Right lobe of liver (tissue), 4 donors: ENCODE measurements around the gene RARS2.

Experiments used
- CTCF ChIP-seq, 4 donors: fragments of 200-600 bp in 3 of 4; fragments of 450-650 bp in 1 of 4; IDR thresholded peaks; one replicate each; pipeline versions ENCODE4 v1.5.1 to v1.8.0; 2016 to 2022; ENCODE audit warnings: antibody characterized with exemption in 4 of 4, mild to moderate bottlenecking in 2 of 4
- POLR2A ChIP-seq: fragments of 450-650 bp; IDR thresholded peaks from one replicate; pipeline ENCODE4 v1.6.1; 2017; ENCODE audit warnings: antibody characterized with exemption, mild to moderate bottlenecking
- donor health status: DM: no; HTN: no; CAD: no.
- donor health status: DM: no; HTN: no; CAD: no.
- donor health status: DM: no; HTN: yes; CAD: no.

GRCh38 chr6:87586371-87587077 lies 3.3 kb downstream of the RARS2 start:
- TF ChIP-seq POLR2A, result no peak
- TF ChIP-seq CTCF (IDR thresholded peaks at IDR 0.05), result no peak
